HEK293 (cell line): ENCODE results near the gene CHI3L2.

ENCODE experiments used
- REPIN1 ChIP-seq: fragments of 450-650 bp; formaldehyde crosslinking; IDR thresholded peaks from 2 replicates; pipeline ENCODE4 v1.5.1; 2017; ENCODE audit warnings: missing biosample characterization, missing genetic modification characterization, low read depth
- ZFP37 ChIP-seq: fragments of 450-650 bp; formaldehyde crosslinking; IDR thresholded peaks from 2 replicates; pipeline ENCODE4 v1.5.1; 2016; ENCODE audit warnings: missing biosample characterization, missing genetic modification characterization
- ZNF423 ChIP-seq: fragments of 450-650 bp; formaldehyde crosslinking; IDR thresholded peaks from 2 replicates; pipeline ENCODE4 v1.5.1; 2016; ENCODE audit warnings: missing biosample characterization, missing genetic modification characterization
- TF ChIP-seq, protein P1 (sequence below): fragments of 450-650 bp; formaldehyde crosslinking; conservative IDR thresholded peaks from 2 replicates; pipeline ENCODE4 v1.5.1; 2016; ENCODE audit warnings: low read depth, missing biosample characterization, missing genetic modification characterization
- TF ChIP-seq, protein P2 (sequence below): fragments of 450-650 bp; formaldehyde crosslinking; IDR thresholded peaks from 2 replicates; pipeline ENCODE4 v1.5.1; 2016; ENCODE audit warnings: missing biosample characterization, missing genetic modification characterization
- TF ChIP-seq, protein P3 (sequence below): fragments of 450-650 bp; formaldehyde crosslinking; IDR thresholded peaks from 2 replicates; pipeline ENCODE4 v1.5.1; 2016; ENCODE audit warnings: missing biosample characterization, missing genetic modification characterization
- TF ChIP-seq, protein P4 (sequence below): IDR thresholded peaks from 2 replicates; pipeline ENCODE4 v1.6.1; 2011; ENCODE audit warnings: mild to moderate bottlenecking, low read depth, low read length, borderline replicate concordance
- TF ChIP-seq, protein P5 (sequence below): fragments of 450-650 bp; formaldehyde crosslinking; IDR thresholded peaks from 2 replicates; pipeline ENCODE4 v1.5.1; 2016; ENCODE audit warnings: missing biosample characterization, missing genetic modification characterization

DNA sequence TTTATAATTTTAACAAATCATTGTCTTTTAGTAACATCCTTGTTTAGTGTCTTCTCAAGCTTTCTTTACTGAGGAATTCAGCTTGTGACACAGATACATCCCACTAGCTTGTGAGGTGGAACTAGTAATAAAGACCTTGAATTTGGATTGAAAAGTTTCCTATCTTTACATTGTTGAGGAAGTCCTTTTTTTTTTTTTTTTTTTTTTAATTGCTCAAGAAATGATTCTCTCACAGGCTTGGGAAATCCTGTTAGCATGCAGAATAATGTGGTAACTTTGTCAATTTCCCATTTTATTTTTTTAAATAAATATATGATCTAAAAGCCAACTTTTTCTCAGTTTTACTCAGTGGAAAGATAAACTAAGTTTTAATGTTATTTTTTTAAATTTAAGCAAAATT lies 42.9 kb upstream of the CHI3L2 start:
- TF ChIP-seq ZFP37 (tag by site-specific recombination) (no peak), REPIN1 (tag by site-specific recombination) (no peak), ZNF423 (tag by site-specific recombination) (no peak)
- TF ChIP-seq, protein P1, sequence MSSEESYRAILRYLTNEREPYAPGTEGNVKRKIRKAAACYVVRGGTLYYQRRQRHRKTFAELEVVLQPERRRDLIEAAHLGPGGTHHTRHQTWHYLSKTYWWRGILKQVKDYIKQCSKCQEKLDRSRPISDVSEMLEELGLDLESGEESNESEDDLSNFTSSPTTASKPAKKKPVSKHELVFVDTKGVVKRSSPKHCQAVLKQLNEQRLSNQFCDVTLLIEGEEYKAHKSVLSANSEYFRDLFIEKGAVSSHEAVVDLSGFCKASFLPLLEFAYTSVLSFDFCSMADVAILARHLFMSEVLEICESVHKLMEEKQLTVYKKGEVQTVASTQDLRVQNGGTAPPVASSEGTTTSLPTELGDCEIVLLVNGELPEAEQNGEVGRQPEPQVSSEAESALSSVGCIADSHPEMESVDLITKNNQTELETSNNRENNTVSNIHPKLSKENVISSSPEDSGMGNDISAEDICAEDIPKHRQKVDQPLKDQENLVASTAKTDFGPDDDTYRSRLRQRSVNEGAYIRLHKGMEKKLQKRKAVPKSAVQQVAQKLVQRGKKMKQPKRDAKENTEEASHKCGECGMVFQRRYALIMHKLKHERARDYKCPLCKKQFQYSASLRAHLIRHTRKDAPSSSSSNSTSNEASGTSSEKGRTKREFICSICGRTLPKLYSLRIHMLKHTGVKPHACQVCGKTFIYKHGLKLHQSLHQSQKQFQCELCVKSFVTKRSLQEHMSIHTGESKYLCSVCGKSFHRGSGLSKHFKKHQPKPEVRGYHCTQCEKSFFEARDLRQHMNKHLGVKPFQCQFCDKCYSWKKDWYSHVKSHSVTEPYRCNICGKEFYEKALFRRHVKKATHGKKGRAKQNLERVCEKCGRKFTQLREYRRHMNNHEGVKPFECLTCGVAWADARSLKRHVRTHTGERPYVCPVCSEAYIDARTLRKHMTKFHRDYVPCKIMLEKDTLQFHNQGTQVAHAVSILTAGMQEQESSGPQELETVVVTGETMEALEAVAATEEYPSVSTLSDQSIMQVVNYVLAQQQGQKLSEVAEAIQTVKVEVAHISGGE (tag by site-specific recombination), result no peak
- TF ChIP-seq, protein P2, sequence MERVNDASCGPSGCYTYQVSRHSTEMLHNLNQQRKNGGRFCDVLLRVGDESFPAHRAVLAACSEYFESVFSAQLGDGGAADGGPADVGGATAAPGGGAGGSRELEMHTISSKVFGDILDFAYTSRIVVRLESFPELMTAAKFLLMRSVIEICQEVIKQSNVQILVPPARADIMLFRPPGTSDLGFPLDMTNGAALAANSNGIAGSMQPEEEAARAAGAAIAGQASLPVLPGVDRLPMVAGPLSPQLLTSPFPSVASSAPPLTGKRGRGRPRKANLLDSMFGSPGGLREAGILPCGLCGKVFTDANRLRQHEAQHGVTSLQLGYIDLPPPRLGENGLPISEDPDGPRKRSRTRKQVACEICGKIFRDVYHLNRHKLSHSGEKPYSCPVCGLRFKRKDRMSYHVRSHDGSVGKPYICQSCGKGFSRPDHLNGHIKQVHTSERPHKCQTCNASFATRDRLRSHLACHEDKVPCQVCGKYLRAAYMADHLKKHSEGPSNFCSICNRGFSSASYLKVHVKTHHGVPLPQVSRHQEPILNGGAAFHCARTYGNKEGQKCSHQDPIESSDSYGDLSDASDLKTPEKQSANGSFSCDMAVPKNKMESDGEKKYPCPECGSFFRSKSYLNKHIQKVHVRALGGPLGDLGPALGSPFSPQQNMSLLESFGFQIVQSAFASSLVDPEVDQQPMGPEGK (tag by site-specific recombination), result no peak
- TF ChIP-seq, protein P3, sequence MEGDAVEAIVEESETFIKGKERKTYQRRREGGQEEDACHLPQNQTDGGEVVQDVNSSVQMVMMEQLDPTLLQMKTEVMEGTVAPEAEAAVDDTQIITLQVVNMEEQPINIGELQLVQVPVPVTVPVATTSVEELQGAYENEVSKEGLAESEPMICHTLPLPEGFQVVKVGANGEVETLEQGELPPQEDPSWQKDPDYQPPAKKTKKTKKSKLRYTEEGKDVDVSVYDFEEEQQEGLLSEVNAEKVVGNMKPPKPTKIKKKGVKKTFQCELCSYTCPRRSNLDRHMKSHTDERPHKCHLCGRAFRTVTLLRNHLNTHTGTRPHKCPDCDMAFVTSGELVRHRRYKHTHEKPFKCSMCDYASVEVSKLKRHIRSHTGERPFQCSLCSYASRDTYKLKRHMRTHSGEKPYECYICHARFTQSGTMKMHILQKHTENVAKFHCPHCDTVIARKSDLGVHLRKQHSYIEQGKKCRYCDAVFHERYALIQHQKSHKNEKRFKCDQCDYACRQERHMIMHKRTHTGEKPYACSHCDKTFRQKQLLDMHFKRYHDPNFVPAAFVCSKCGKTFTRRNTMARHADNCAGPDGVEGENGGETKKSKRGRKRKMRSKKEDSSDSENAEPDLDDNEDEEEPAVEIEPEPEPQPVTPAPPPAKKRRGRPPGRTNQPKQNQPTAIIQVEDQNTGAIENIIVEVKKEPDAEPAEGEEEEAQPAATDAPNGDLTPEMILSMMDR (tag by site-specific recombination), result no peak
- TF ChIP-seq, protein P4, sequence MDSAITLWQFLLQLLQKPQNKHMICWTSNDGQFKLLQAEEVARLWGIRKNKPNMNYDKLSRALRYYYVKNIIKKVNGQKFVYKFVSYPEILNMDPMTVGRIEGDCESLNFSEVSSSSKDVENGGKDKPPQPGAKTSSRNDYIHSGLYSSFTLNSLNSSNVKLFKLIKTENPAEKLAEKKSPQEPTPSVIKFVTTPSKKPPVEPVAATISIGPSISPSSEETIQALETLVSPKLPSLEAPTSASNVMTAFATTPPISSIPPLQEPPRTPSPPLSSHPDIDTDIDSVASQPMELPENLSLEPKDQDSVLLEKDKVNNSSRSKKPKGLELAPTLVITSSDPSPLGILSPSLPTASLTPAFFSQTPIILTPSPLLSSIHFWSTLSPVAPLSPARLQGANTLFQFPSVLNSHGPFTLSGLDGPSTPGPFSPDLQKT, result no peak
- TF ChIP-seq, protein P5, sequence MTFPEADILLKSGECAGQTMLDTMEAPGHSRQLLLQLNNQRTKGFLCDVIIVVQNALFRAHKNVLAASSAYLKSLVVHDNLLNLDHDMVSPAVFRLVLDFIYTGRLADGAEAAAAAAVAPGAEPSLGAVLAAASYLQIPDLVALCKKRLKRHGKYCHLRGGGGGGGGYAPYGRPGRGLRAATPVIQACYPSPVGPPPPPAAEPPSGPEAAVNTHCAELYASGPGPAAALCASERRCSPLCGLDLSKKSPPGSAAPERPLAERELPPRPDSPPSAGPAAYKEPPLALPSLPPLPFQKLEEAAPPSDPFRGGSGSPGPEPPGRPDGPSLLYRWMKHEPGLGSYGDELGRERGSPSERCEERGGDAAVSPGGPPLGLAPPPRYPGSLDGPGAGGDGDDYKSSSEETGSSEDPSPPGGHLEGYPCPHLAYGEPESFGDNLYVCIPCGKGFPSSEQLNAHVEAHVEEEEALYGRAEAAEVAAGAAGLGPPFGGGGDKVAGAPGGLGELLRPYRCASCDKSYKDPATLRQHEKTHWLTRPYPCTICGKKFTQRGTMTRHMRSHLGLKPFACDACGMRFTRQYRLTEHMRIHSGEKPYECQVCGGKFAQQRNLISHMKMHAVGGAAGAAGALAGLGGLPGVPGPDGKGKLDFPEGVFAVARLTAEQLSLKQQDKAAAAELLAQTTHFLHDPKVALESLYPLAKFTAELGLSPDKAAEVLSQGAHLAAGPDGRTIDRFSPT (tag by site-specific recombination), result no peak
